Measurements from ENCODE around the gene RBBP4.

Gene RBBP4

DNA sequence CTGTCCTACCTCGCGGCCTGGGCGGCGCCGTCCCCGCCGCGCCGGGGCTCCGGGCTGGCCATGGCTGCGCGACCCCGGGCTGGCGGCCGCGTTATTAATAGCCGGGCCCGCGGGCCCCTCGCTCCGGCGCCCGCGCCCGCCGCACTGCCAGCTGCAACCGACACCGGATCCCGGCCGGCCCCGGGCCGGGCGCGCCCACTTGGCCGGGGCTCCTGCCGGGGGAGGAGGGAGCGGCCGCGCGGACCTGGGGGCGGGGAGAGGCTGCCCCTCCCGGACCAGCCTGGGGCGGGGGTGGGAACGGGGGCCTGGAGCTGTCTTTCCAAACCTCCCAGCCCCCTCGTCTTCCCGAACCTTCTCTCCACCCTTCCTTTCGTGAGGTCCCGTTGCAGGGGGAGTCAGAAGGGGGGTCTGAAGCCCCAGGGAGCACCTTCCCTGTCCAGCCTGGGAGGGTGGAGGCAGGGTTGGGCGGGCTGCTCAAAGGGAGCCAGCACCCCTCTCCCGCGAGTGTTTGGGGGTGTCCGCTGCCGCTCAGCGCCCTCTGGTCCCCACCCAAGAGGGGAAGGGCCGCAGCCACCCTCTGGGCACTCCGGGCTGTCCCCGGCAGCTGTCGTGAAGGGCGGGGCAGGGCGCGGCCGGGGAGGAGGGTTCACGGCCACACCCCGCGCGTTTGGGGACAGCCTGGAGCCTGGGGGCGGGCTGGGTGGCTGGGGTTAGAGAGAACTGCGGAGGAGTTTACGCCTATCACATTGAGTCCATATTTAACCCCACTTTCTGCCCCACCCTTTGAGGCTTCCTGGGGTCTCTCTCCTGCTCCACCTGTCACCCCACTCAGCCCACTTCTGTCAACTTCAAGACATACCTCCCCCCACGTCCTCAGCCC, 51.8 kb downstream of the RBBP4 start, which contains the start of gene SYNC (continued):
- TF ChIP-seq OVOL3 (tag by site-specific recombination; IDR thresholded peaks at IDR 0.05) (no peak), ZNF658 (tag by site-specific recombination; IDR thresholded peaks at IDR 0.05) (no peak), ZBTB48 (tag by site-specific recombination; IDR thresholded peaks at IDR 0.05) (peak; percentile 42; the same call in 1 of the 2 replicates), BCL11B (tag by site-specific recombination; IDR thresholded peaks at IDR 0.05; ENCODE audit: low read depth) (no peak), ZNF785 (tag by site-specific recombination; IDR thresholded peaks at IDR 0.05) (no peak), ZNF664 (tag by site-specific recombination; IDR thresholded peaks at IDR 0.05) (no peak), ZNF645 (tag by site-specific recombination; IDR thresholded peaks at IDR 0.05) (no peak), ELK4 (IDR thresholded peaks at IDR 0.05; ENCODE audit: borderline replicate concordance, low read depth, low read length) (no peak), ZNF221 (tag by site-specific recombination; IDR thresholded peaks at IDR 0.05; ENCODE audit: borderline replicate concordance) (no peak), ZNF488 (tag by site-specific recombination; IDR thresholded peaks at IDR 0.05) (no peak), ZNF704 (tag by site-specific recombination; IDR thresholded peaks at IDR 0.05) (no peak), FEZF1 (tag by site-specific recombination; IDR thresholded peaks at IDR 0.05) (no peak), ZNF776 (tag by site-specific recombination; IDR thresholded peaks at IDR 0.05; ENCODE audit: borderline replicate concordance) (no peak), ZNF24 (tag by site-specific recombination; IDR thresholded peaks at IDR 0.05) (no peak), ZBTB21 (tag by site-specific recombination; IDR thresholded peaks at IDR 0.05) (no peak), ZNF423 (tag by site-specific recombination; IDR thresholded peaks at IDR 0.05) (peak; percentile 66; the same call in 1 of the 2 replicates), SP7 (tag by site-specific recombination; IDR thresholded peaks at IDR 0.05) (peak; percentile 54), ZFHX2 (tag by site-specific recombination; conservative IDR thresholded peaks at IDR 0.05) (peak; percentile 86), ZNF747 (tag by site-specific recombination; IDR thresholded peaks at IDR 0.05) (no peak), ZNF341 (tag by site-specific recombination; IDR thresholded peaks at IDR 0.05; ENCODE audit: low read depth) (peak; percentile 80), ZNF707 (tag by site-specific recombination; IDR thresholded peaks at IDR 0.05) (no peak), SALL2 (tag by site-specific recombination; IDR thresholded peaks at IDR 0.05; ENCODE audit: borderline replicate concordance) (no peak), ZNF274 (IDR thresholded peaks at IDR 0.05; ENCODE audit: low read length) (no peak), ZNF274 (tag by site-specific recombination; IDR thresholded peaks at IDR 0.05; ENCODE audit: borderline replicate concordance) (no peak), GLI2 (tag by site-specific recombination; IDR thresholded peaks at IDR 0.05; ENCODE audit: borderline replicate concordance, low read depth) (no peak), ZNF175 (tag by site-specific recombination; IDR thresholded peaks at IDR 0.05) (no peak), ZNF701 (tag by site-specific recombination; IDR thresholded peaks at IDR 0.05) (no peak), TCF7L2 (IDR thresholded peaks at IDR 0.05; ENCODE audit: borderline replicate concordance, low read depth, low read length) (no peak), ZNF211 (tag by site-specific recombination; IDR thresholded peaks at IDR 0.05; ENCODE audit: low read depth) (no peak), GFI1B (tag by site-specific recombination; IDR thresholded peaks at IDR 0.05) (no peak), ZNF558 (tag by site-specific recombination; IDR thresholded peaks at IDR 0.05) (no peak), ZNF132 (tag by site-specific recombination; IDR thresholded peaks at IDR 0.05; ENCODE audit: borderline replicate concordance) (no peak), KLF1 (tag by site-specific recombination; IDR thresholded peaks at IDR 0.05) (peak; percentile 100)
- TF ChIP-seq, protein P1, sequence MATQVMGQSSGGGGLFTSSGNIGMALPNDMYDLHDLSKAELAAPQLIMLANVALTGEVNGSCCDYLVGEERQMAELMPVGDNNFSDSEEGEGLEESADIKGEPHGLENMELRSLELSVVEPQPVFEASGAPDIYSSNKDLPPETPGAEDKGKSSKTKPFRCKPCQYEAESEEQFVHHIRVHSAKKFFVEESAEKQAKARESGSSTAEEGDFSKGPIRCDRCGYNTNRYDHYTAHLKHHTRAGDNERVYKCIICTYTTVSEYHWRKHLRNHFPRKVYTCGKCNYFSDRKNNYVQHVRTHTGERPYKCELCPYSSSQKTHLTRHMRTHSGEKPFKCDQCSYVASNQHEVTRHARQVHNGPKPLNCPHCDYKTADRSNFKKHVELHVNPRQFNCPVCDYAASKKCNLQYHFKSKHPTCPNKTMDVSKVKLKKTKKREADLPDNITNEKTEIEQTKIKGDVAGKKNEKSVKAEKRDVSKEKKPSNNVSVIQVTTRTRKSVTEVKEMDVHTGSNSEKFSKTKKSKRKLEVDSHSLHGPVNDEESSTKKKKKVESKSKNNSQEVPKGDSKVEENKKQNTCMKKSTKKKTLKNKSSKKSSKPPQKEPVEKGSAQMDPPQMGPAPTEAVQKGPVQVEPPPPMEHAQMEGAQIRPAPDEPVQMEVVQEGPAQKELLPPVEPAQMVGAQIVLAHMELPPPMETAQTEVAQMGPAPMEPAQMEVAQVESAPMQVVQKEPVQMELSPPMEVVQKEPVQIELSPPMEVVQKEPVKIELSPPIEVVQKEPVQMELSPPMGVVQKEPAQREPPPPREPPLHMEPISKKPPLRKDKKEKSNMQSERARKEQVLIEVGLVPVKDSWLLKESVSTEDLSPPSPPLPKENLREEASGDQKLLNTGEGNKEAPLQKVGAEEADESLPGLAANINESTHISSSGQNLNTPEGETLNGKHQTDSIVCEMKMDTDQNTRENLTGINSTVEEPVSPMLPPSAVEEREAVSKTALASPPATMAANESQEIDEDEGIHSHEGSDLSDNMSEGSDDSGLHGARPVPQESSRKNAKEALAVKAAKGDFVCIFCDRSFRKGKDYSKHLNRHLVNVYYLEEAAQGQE (tag by site-specific recombination; IDR thresholded peaks at IDR 0.05), result no peak

Measured in HEK293 (cell line).